HG02938 (cell line): ENCODE data around the gene ADAMTS2.

ENCODE experiments used
- ATAC-seq: cut with Tn5 transposase; IDR thresholded peaks from one replicate; pipeline ENCODE4 v1.9.1; 2021; ENCODE audit warnings: mild to moderate bottlenecking, moderate library complexity; ENCODE audit not compliant: unreplicated experiment

The ADAMTS2 gene

GRCh38 chr5:179269781-179270543 lies 75.3 kb downstream of the ADAMTS2 start:
- no peak for ATAC-seq

- ATAC-seq, result no peak
These were observed 76.1 kb downstream of the ADAMTS2 start for GRCh38 chr5:179268966-179269693.

- no peak for ATAC-seq
These were observed 76.8 kb downstream of the ADAMTS2 start for GRCh38 chr5:179268399-179268952.

GRCh38 chr5:179267671-179268083 lies 77.6 kb downstream of the ADAMTS2 start:
- no peak for ATAC-seq

- no peak for ATAC-seq
These were observed 78.1 kb downstream of the ADAMTS2 start for GRCh38 chr5:179267071-179267670.

DNA sequence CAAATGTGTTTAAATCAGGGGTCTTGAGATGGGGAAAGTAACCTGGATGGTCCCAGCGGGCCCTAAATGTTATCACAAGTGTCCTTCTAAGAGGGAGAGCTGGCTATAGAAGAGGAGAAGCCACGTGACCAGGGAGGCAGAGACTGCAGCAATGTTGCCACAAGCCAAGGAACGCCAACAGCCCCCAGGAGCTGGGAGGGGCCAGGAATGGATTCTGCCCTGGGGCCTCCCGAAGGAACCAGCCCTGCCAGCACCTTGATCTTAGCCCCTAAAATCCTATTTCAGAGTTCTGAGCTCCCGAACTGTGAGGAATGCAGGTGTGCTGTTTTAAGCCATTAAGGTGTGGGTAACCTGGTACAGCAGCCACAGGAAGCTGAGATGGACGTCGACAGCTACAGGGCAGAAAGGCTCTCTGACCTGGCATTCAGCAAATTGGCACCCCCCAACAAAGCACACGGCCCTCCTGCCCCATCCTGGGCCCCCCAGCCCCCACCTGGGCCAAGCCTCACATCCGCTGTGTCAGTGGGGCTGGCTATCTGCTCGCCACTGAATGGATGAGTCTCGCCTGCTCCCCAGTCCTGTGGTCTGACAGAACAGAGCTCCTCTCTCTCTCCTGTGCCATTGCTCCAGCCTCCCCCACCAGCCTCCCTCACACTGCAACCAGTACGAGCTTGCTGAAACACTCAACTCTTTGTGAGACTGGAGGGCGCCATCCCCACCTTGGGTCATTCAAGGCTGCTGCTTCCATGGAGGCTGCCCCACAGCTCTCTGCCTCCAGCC lies 78.8 kb downstream of the ADAMTS2 start:
- ATAC-seq, result no peak

DNA sequence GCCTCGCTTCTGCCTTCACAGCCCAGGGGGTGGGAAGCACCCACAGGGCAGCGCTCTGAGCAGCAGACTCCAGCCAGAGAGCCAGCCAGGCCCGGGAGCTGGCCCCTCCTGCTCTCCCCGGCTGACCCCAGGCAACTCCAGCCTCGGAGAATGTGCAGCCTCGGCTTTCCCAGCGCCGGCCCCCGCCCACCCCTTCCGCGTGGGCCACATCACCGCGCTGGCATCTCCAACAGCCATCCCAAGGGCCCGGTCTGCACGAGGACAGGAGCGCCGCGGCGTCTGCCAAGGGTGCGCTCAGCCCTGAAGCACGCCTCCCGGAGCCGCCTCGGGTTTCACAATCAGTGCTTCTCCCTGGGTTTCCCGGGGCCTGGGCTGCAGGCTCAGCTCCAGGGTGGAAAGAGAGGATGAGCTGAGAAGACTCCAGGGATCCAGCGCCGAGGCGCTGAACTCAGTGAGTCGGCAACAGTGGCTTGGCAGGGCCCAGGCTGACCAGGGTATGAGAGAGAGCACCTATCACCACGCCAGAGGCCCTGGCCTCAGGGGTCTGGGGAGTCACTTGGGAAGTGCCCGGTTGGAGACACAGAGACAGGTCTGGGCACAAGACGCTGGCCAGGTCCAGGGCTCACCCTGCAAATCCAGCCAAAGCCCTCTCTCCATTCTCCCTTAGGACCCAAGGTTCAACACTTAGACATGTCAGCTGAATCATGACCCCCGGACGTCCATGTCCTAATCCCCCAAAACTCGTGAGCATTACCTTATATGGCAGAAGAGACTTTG lies 79.6 kb downstream of the ADAMTS2 start:
- ATAC-seq, result no peak

DNA sequence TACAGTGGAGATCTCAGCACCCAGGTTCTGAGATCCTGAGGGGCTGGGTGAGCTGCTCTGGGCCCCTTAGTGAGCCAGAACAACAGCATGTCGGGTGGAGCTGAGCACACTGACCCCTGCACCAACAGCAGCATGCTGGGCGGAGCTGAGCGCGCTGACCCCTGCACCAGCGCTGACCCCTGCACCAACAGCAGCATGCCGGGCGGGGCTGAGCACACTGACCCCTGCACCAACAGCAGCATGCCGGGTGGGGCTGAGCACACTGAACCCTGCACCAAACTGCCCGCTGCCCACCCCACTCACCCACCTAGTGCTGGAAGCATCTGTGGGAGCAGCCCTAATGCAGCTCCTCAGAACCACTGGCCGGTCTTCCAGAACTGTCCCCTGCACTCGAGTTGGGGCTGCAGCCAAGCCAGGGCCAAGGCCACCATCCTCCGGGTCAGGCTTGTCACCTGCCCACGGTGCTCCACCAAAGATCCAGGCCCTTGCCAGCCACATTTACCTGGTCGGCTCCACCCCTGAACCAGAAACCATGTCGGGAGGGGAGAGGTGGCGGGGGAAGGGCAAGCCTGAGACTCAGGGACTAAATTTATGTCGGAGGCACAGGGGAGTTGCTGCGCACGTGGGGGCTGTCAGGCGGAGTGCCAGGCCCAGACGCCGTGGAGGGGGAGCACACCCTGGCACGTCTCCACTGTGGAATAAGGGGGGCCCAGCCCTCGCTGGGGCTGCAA lies 80.3 kb downstream of the ADAMTS2 start:
- ATAC-seq, result no peak

DNA sequence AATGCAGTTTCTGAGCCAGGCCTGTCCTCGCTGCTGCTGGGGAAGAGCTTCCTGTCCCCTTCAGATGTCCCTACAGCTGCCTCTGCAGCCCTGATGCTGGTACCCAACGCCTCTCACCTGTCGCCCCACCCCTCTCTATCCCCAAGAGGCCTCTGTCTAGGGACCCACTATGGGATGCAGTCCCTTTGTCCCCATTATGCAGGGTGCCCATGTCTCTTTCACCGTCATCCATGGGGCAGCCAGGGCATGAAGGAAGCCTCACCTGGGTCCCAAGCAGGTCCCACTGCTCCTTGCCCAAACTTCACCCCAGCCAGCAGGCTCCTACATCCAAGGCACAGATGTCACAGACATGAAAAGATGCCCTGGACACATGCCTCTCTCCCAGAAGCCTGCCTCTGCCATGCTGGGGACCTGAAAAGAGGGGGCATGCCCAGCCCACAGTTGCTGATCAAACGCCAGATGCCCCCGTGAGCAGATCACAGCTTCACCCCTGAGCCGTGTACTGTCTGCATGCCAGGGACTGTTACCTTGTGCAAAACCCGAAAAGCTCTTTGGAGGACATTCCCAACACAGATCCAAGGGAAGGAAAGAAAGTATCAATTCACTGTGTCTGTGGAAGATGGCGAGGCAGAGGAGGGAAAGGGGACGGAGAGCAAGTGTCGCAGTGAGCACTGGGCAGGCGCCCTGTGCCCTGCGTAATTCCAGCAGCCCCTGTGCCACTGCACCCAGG lies 81.0 kb downstream of the ADAMTS2 start:
- ATAC-seq, result no peak

DNA sequence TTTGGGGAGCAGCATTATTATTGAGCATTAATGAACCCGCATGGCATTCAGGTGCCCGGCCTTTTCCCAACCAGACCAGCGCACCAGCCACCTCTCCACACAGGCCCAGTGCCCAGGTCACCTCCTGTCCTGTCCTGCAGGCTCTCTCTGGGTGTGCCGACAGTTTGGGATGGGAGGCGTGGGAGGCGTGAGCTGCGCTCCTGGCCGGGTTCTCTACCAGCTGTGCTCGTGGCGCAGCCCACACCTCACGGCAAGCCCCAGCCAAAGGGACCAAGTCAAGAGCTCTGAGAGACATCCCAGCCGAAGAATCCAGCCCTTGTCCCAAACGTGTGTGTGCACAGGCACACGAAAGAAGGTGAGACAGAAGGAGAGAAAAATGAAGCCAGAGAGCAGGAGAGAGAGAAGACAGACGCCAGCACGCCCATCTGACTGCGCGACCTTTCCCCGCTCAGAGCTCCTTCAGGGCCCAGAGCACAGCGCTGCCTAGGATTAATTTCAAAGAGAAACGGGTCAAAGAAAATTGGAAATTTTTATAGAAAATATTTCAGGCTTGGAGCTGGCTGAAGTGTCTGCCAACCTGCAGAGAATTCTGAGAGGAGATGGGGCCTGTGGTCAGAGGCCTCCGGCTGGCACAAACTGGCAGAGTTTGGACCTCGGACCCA lies 81.7 kb downstream of the ADAMTS2 start:
- no peak for ATAC-seq

DNA sequence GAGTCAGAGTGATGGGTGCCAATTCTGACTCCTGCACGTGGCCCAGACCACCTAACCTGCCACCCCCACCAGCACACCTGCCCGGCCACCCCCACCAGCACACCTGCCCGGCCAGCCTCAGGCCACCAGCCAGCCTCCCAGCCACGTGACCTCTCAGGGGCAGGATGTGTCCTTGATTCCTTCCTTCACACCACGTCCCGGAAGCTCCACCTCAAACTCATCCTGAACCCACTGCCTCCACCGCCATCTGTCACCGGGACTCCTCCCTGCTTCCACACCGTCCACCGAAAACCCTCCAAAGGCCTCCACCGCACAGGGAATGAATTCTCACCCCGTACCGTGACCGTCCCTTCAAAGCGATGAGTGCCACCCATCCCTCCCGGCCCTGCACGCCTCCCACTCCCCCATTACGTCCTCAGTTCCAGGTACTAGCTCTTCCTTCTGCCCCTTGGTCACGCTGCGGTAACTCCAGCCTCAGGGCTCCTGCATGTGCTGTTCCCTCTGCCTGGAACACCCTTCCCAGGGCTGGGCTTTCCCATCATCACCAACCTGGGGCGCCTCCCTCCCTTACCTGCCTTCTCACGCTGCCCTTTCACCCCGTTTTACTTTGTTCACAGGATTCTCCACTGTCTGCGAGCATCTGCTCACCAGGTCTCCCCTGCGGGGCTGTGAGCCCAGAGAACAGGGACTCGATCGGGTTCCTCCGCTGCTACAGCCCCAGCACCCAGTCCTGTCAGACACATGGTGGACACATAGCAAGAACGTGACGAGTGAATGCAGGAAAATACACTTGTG lies 82.9 kb downstream of the ADAMTS2 start:
- no peak for ATAC-seq

- ATAC-seq, result no peak
These were observed 83.7 kb downstream of the ADAMTS2 start for GRCh38 chr5:179261301-179262125.

GRCh38 chr5:179260324-179261070 lies 84.8 kb downstream of the ADAMTS2 start:
- ATAC-seq, result no peak

DNA sequence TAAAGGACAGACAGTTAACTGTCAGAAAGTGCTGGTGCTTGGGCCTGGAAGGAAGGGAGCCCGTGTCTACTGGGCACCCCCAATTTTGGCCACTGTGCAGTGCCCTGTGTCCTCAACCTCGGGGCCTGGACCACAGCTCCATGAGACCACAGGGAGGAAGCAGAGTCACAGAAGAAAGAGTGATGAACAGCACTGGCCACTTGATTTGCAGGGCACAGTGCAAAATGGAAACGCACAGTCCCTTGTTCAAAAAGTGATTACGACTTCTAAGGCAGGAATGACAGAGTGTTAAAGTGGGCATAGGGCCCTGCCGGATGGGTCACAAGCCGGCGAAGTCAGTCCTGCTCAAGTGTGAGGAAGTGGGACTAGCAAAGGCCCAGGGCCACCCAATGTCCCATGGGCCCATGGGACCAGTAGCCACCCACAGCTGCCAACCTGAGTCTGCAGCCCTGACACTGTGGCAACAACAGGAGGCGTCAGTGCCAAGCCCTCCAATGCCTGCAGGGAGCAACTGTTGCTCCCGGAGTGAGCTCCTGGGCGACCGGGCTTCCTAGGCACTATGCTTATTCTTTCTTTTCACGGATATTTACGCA lies 85.4 kb downstream of the ADAMTS2 start:
- ATAC-seq, result no peak

DNA sequence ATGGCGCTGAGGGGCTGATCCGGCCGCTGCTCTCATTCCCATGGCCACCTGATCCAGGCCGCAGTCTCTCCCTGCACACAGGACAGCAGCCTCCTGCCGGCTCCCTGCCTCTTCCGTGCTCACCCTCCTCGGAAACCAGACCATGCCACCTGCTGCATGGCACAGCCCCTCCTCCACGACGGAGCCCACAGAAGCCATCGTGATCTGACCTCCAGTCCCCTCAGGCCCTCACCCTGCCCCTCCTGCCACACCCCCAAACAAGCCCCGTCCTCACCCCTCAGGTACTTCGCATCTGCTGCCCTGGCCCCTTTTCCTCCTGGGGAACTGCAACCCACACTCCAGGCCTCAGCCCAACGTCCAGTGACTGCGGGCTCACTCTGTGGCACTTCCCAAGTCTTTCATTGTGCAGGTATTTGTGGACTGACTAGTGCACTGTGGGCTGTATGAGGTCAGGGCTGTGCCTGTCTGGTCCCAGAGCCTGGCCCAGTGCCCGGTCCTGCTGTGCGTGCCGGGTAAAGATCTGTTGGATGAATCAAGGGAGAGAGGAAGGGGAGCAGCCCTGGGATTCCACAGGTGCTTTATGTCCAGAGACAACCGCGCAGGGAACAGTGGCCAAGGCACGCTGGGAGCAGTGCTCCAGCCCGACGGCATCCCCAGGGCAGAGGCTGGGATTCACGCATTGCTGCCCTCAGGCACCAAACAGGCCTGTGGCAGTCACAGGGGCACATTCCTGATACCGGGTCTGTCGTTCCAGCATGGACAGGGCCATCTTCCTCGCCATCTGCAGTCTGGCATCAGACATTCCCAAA lies 86.1 kb downstream of the ADAMTS2 start:
- ATAC-seq, result no peak
